ENCODE data around the gene SH3RF2. TPM values are rescaled to one million over a fixed set of nuclear protein-coding genes. Genes with fewer than 3 reads are reported as not detected.

The SH3RF2 gene
- total and polyA plus RNA-seq, 2 of the 13 experiments (the other 11 are each of a cell fraction or from before 2014, with no cell fraction given), result 2.6 to 3.7 TPM

DNA sequence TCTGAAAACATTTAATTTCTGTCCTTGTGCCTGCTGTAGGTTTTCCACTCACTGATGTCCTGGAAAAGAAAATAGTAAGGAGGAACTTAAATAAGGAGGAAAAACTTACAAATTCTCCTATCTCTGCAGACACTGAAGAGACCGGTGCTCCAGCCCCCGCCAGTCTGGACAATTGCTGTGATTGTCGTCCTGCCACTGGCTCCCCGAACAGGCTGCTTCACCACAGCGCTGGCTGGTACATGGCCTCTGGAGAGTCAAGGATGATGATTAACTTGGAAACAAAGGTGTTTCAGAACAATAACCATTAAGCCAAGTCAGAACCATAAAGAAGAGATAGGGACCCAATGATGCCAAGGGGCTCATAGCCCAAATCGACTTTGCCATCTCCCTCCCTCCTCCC, 161.7 kb downstream of the SH3RF2 start:
- ChIA-PET POLR2A (no interaction called here), CTCF (ENCODE audit: low intra/inter-chr PET ratio, low total read pairs) (no interaction called here)
- Histone ChIP-seq H3K79me2 (ENCODE audit: insufficient read depth, low read length) (no peaks in the 10 kb centered on the region), H3K27ac (ENCODE audit: extremely low read length, insufficient read depth, low read length) (no peak overlapping the region), H3K4me1 (ENCODE audit: insufficient read depth, low read length) (no peaks in the 10 kb centered on the region), H4K20me1 (ENCODE audit: insufficient read depth, low read length) (no peaks in the 10 kb centered on the region), H2AFZ (ENCODE audit: low read length) (no peak overlapping the region), H3K9me3 (ENCODE audit: low read length) (no peaks in the 10 kb centered on the region), H3K4me3 (replicated peaks in 1 of 3; ENCODE audit: insufficient read depth in 1 of 3, low read depth in 2 of 3, low read length in 3 of 3) (no peak overlapping the region), H3K36me3 (replicated peaks in 1 of 2; ENCODE audit: control insufficient read depth in 1 of 2, insufficient read depth in 2 of 2, low read length in 2 of 2) (no peaks in the 10 kb centered on the region), H3K4me2 (ENCODE audit: low read depth, low read length) (no peak overlapping the region), H3K9ac (ENCODE audit: insufficient read depth, low read depth, low read length) (no peak overlapping the region), H3K27me3 (ENCODE audit: control insufficient read depth in 1 of 2, insufficient read depth in 2 of 2, low read length in 2 of 2) (no peaks in the 10 kb centered on the region)
- WGBS (ENCODE audit: low lambda C conversion rate), result 74% methylated on average over 6 of the region's 6 CpGs
- in situ Hi-C loops (cut with HindIII; ENCODE audit: extremely low pct_ligation_motif_present, low pct_unique_long_range_greater_than_20kb) (no loop called here), intact Hi-C loops (cut with micrococcal nuclease; ENCODE audit: unreplicated experiment) (no loop called here)
- BruUV-seq (replicated peaks), result no TSS peak
- ATAC-seq (no peak), FAIRE-seq (no peak), DNase-seq (ENCODE audit: low spot score) (no peak)
- TF ChIP-seq, protein P1, sequence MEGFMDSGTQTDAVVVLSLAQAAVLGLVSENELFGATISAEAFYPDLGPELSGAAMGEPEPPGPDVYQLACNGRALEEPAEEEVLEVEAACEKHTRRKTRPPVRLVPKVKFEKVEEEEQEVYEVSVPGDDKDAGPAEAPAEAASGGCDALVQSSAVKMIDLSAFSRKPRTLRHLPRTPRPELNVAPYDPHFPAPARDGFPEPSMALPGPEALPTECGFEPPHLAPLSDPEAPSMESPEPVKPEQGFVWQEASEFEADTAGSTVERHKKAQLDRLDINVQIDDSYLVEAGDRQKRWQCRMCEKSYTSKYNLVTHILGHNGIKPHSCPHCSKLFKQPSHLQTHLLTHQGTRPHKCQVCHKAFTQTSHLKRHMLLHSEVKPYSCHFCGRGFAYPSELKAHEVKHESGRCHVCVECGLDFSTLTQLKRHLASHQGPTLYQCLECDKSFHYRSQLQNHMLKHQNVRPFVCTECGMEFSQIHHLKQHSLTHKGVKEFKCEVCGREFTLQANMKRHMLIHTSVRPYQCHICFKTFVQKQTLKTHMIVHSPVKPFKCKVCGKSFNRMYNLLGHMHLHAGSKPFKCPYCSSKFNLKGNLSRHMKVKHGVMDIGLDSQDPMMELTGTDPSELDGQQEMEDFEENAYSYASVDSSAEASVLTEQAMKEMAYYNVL (CRISPR knock-in tag; IDR thresholded peaks at IDR 0.05; ENCODE audit: borderline replicate concordance), result no peak
- TF ChIP-seq ZNF343 (CRISPR knock-in tag; IDR thresholded peaks at IDR 0.05), result no peak
- no peak for TF ChIP-seq SIN3B (IDR thresholded peaks at IDR 0.05; ENCODE audit: low read length)
- no peak for TF ChIP-seq CBX2 (IDR thresholded peaks at IDR 0.05; ENCODE audit: low read depth, low read length)
- no peak for TF ChIP-seq CBX2 (CRISPR knock-in tag; IDR thresholded peaks at IDR 0.05; ENCODE audit: low read depth)
- no peak for TF ChIP-seq ZNF570 (CRISPR knock-in tag; IDR thresholded peaks at IDR 0.05; ENCODE audit: borderline replicate concordance)
- TF ChIP-seq, protein P2, sequence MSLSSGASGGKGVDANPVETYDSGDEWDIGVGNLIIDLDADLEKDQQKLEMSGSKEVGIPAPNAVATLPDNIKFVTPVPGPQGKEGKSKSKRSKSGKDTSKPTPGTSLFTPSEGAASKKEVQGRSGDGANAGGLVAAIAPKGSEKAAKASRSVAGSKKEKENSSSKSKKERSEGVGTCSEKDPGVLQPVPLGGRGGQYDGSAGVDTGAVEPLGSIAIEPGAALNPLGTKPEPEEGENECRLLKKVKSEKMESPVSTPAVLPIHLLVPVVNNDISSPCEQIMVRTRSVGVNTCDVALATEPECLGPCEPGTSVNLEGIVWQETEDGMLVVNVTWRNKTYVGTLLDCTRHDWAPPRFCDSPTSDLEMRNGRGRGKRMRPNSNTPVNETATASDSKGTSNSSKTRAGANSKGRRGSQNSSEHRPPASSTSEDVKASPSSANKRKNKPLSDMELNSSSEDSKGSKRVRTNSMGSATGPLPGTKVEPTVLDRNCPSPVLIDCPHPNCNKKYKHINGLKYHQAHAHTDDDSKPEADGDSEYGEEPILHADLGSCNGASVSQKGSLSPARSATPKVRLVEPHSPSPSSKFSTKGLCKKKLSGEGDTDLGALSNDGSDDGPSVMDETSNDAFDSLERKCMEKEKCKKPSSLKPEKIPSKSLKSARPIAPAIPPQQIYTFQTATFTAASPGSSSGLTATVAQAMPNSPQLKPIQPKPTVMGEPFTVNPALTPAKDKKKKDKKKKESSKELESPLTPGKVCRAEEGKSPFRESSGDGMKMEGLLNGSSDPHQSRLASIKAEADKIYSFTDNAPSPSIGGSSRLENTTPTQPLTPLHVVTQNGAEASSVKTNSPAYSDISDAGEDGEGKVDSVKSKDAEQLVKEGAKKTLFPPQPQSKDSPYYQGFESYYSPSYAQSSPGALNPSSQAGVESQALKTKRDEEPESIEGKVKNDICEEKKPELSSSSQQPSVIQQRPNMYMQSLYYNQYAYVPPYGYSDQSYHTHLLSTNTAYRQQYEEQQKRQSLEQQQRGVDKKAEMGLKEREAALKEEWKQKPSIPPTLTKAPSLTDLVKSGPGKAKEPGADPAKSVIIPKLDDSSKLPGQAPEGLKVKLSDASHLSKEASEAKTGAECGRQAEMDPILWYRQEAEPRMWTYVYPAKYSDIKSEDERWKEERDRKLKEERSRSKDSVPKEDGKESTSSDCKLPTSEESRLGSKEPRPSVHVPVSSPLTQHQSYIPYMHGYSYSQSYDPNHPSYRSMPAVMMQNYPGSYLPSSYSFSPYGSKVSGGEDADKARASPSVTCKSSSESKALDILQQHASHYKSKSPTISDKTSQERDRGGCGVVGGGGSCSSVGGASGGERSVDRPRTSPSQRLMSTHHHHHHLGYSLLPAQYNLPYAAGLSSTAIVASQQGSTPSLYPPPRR (CRISPR knock-in tag; IDR thresholded peaks at IDR 0.05; ENCODE audit: borderline replicate concordance), result no peak
- no peak for TF ChIP-seq FOXK2 (IDR thresholded peaks at IDR 0.05)
- TF ChIP-seq, protein P3, sequence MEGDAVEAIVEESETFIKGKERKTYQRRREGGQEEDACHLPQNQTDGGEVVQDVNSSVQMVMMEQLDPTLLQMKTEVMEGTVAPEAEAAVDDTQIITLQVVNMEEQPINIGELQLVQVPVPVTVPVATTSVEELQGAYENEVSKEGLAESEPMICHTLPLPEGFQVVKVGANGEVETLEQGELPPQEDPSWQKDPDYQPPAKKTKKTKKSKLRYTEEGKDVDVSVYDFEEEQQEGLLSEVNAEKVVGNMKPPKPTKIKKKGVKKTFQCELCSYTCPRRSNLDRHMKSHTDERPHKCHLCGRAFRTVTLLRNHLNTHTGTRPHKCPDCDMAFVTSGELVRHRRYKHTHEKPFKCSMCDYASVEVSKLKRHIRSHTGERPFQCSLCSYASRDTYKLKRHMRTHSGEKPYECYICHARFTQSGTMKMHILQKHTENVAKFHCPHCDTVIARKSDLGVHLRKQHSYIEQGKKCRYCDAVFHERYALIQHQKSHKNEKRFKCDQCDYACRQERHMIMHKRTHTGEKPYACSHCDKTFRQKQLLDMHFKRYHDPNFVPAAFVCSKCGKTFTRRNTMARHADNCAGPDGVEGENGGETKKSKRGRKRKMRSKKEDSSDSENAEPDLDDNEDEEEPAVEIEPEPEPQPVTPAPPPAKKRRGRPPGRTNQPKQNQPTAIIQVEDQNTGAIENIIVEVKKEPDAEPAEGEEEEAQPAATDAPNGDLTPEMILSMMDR (CRISPR knock-in tag; IDR thresholded peaks at IDR 0.05), result no peak
- no peak for TF ChIP-seq ERF (CRISPR knock-in tag; IDR thresholded peaks at IDR 0.05)
- TF ChIP-seq, protein P4, sequence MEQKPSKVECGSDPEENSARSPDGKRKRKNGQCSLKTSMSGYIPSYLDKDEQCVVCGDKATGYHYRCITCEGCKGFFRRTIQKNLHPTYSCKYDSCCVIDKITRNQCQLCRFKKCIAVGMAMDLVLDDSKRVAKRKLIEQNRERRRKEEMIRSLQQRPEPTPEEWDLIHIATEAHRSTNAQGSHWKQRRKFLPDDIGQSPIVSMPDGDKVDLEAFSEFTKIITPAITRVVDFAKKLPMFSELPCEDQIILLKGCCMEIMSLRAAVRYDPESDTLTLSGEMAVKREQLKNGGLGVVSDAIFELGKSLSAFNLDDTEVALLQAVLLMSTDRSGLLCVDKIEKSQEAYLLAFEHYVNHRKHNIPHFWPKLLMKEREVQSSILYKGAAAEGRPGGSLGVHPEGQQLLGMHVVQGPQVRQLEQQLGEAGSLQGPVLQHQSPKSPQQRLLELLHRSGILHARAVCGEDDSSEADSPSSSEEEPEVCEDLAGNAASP (CRISPR knock-in tag; IDR thresholded peaks at IDR 0.05; ENCODE audit: borderline replicate concordance), result no peak
- no peak for TF ChIP-seq CEBPG (CRISPR knock-in tag; IDR thresholded peaks at IDR 0.05)
- TF ChIP-seq ZBTB3 (CRISPR knock-in tag; IDR thresholded peaks at IDR 0.05; ENCODE audit: borderline replicate concordance, low read depth), result no peak
- no peak for TF ChIP-seq KLF9 (CRISPR knock-in tag; IDR thresholded peaks at IDR 0.05; ENCODE audit: low read depth)
- TF ChIP-seq ZSCAN22 (CRISPR knock-in tag; IDR thresholded peaks at IDR 0.05), result no peak
